ENCODE measurements around the gene SLC9A9.

Gene SLC9A9

GRCh38 chr3:143563786-143564185 lies 284.5 kb downstream of the SLC9A9 start:
- Histone ChIP-seq H3K36me3 (no peaks in the 10 kb centered on the region), H3K9me3 (no peaks in the 10 kb centered on the region), H3K4me1 (no peaks in the 10 kb centered on the region), H3K4me3 (ENCODE audit: low read depth, low read length) (no peak overlapping the region), H3K27me3 (no peaks in the 10 kb centered on the region)
- DNase-seq = no peak
- TF ChIP-seq, protein P1, sequence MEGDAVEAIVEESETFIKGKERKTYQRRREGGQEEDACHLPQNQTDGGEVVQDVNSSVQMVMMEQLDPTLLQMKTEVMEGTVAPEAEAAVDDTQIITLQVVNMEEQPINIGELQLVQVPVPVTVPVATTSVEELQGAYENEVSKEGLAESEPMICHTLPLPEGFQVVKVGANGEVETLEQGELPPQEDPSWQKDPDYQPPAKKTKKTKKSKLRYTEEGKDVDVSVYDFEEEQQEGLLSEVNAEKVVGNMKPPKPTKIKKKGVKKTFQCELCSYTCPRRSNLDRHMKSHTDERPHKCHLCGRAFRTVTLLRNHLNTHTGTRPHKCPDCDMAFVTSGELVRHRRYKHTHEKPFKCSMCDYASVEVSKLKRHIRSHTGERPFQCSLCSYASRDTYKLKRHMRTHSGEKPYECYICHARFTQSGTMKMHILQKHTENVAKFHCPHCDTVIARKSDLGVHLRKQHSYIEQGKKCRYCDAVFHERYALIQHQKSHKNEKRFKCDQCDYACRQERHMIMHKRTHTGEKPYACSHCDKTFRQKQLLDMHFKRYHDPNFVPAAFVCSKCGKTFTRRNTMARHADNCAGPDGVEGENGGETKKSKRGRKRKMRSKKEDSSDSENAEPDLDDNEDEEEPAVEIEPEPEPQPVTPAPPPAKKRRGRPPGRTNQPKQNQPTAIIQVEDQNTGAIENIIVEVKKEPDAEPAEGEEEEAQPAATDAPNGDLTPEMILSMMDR (IDR thresholded peaks at IDR 0.05; ENCODE audit: low read depth, low read length) = no peak

- Histone ChIP-seq H3K36me3 (no peaks in the 10 kb centered on the region), H3K4me1 (no peaks in the 10 kb centered on the region), H3K27me3 (no peaks in the 10 kb centered on the region), H3K4me3 (ENCODE audit: low read depth, low read length) (no peak overlapping the region), H3K9me3 (no peaks in the 10 kb centered on the region)
- no peak for DNase-seq
- TF ChIP-seq, protein P1 (IDR thresholded peaks at IDR 0.05; ENCODE audit: low read depth, low read length) = no peak
Observed at GRCh38 chr3:143562789-143563188, 285.5 kb downstream of the SLC9A9 start.

GRCh38 chr3:143559296-143559695 lies 289.0 kb downstream of the SLC9A9 start:
- Histone ChIP-seq H3K4me3 (ENCODE audit: low read depth, low read length) (no peak overlapping the region), H3K4me1 (no peaks in the 10 kb centered on the region), H3K27me3 (no peaks in the 10 kb centered on the region), H3K36me3 (no peaks in the 10 kb centered on the region), H3K9me3 (no peaks in the 10 kb centered on the region; the same call in 1 of the 2 replicates)
- TF ChIP-seq, protein P1 (IDR thresholded peaks at IDR 0.05; ENCODE audit: low read depth, low read length) = no peak
- no peak for DNase-seq

DNA sequence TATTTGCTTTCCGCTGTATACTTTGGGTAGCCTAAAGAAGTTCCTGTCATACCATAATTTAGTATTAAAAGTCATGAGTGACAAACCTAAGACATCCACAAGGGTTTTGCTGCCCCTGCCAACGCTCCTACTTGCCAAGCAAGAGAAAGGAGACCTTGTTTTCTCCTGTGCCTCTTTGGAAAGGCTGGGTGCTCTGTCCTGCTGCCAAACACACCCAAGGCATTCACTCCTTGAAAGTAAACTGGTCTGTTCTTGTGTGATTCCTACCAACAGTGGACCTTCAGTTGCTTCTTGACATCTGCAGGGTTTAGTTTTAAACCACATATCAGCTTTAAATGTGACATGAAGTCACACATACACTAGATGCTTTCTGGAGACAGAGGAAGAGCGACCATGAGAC lies 295.4 kb downstream of the SLC9A9 start:
- no peaks in the 10 kb centered on the region for H3K36me3 ChIP-seq
- no peak overlapping the region for H3K4me3 ChIP-seq (ENCODE audit: low read depth, low read length)
- DNase-seq = no peak
- H3K4me1 ChIP-seq = no peaks in the 10 kb centered on the region
- TF ChIP-seq, protein P1 (IDR thresholded peaks at IDR 0.05; ENCODE audit: low read depth, low read length) = no peak
- no peaks in the 10 kb centered on the region; the same call in 1 of the 2 replicates for H3K9me3 ChIP-seq
- H3K27me3 ChIP-seq = no peaks in the 10 kb centered on the region

DNA sequence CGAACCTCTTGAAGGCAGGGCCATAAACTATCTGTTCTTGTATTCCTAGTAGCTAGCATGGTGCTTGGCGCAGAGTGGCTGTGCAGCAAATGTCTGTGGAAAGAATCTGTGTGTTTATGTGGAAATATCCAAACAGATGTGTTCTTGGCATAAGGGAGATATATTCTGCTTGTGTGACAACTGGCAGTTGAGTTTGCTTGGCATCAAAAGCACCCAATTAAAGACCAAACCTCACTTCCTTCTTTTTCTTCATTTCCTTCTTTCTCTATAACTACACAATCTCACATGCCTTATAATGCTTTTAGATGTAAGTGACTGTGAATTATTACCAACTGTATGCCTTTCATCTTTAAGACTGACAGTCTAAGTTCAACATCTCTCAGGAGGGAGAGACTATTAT lies 296.5 kb downstream of the SLC9A9 start:
- DNase-seq = no peak

DNA sequence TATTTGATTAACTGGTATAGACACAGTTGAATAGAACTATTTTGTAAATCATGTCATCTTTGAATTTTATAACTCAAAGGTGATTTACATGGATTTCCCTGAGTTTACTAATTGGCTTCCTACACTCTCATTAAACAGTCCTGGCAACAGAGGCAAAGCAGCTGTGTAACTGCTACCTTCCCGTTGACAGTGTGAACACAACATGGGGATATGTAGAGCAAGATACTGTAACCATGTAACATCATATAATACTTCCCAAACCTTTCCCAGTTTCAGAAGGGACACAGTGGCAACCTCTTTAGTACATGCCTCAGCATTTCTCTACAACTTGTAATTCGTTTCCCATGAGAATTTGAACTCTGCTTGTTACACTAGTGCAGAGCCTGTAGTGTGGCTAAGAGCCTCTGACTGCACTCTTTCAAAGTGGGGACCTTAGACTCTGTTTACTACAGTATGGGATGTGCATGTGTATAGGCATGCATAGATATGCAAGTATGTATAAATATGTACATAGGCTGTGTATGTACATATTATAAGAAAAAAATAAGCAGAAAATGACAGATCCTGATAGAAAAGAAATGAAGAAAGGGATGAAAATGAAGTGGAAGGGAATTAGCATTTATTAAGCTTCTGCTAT lies 299.3 kb downstream of the SLC9A9 start:
- Histone ChIP-seq H3K36me3 (no peaks in the 10 kb centered on the region), H3K27me3 (no peaks in the 10 kb centered on the region), H3K4me3 (ENCODE audit: low read depth, low read length) (no peak overlapping the region), H3K9me3 (no peaks in the 10 kb centered on the region), H3K4me1 (no peaks in the 10 kb centered on the region)
- no peak for DNase-seq
- TF ChIP-seq, protein P1 (IDR thresholded peaks at IDR 0.05; ENCODE audit: low read depth, low read length) = no peak

More for the DNA sequence above, 296.5 kb downstream of the SLC9A9 start:
- TF ChIP-seq, protein P1 (IDR thresholded peaks at IDR 0.05; ENCODE audit: low read depth, low read length) = no peak
- H3K27me3 ChIP-seq = no peaks in the 10 kb centered on the region
- no peaks in the 10 kb centered on the region; the same call in 1 of the 2 replicates for H3K9me3 ChIP-seq
- H3K4me3 ChIP-seq (ENCODE audit: low read depth, low read length) = no peak overlapping the region
- H3K4me1 ChIP-seq = no peaks in the 10 kb centered on the region
- no peaks in the 10 kb centered on the region for H3K36me3 ChIP-seq

All from BE2C (cell line).